Fibroblast of peridontal ligament (primary cell): Measurements from ENCODE around the gene GLS.
A peak's percentile ranks its signal among the peaks of the same experiment; 100 is the strongest.
"Not testable (repeated sequence)": the region's sequence is repeated elsewhere in the genome, so short reads cannot be mapped to it uniquely, and the experiment has no call there.

Source experiments
- DNase-seq: peaks from one replicate; pipeline ENCODE4 v3.0.0-alpha.2; 2010; ENCODE audit errors: extremely low read depth

GLS gene

GRCh38 chr2:190929919-190930318, 49.3 kb downstream of the GLS start:
- no peak for DNase-seq

- DNase-seq: no peak
These were observed 49.8 kb downstream of the GLS start for GRCh38 chr2:190930411-190930810.

- DNase-seq: no peak
These were observed 51.9 kb downstream of the GLS start for GRCh38 chr2:190932514-190932913.

GRCh38 chr2:190933361-190933760, 52.7 kb downstream of the GLS start:
- no peak for DNase-seq

GRCh38 chr2:190935054-190935453, 54.4 kb downstream of the GLS start:
- DNase-seq: no peak

GRCh38 chr2:190938771-190939335, 58.2 kb downstream of the GLS start:
- DNase-seq: peak; percentile 62

- peak; percentile 57 for DNase-seq
These were observed 59.8 kb downstream of the GLS start for GRCh38 chr2:190940454-190940853.

GRCh38 chr2:190941571-190941970, 61.0 kb downstream of the GLS start:
- DNase-seq: no peak

- no peak for DNase-seq
These were observed 62.1 kb downstream of the GLS start for GRCh38 chr2:190942697-190943096.

GRCh38 chr2:190943706-190944105, 63.1 kb downstream of the GLS start:
- no peak for DNase-seq

GRCh38 chr2:190947141-190947540, 66.5 kb downstream of the GLS start:
- DNase-seq: no peak

GRCh38 chr2:190947711-190948251, 67.2 kb downstream of the GLS start:
- peak; percentile 77 for DNase-seq

GRCh38 chr2:190948671-190949070, 68.0 kb downstream of the GLS start:
- DNase-seq: no peak

GRCh38 chr2:190950566-190950991, 70.0 kb downstream of the GLS start:
- no peak for DNase-seq

- no peak for DNase-seq
These were observed 72.6 kb downstream of the GLS start for GRCh38 chr2:190953257-190953656.

GRCh38 chr2:190959911-190960788, 79.5 kb downstream of the GLS start:
- no peak for DNase-seq

GRCh38 chr2:190961117-190961516, 80.5 kb downstream of the GLS start:
- DNase-seq: not testable (repeated sequence)

GRCh38 chr2:190961918-190962487, 81.4 kb downstream of the GLS start:
- DNase-seq: peak; percentile 32

- no peak for DNase-seq
These were observed 82.5 kb downstream of the GLS start for GRCh38 chr2:190963088-190963487.

GRCh38 chr2:190964170-190964795, 83.7 kb downstream of the GLS start:
- no peak for DNase-seq

GRCh38 chr2:190965580-190966222, 85.1 kb downstream of the GLS start:
- DNase-seq: no peak

GRCh38 chr2:190968522-190968921, 87.9 kb downstream of the GLS start:
- no peak for DNase-seq
